ENCODE results near the gene HLA-A.

HLA-A gene

DNA sequence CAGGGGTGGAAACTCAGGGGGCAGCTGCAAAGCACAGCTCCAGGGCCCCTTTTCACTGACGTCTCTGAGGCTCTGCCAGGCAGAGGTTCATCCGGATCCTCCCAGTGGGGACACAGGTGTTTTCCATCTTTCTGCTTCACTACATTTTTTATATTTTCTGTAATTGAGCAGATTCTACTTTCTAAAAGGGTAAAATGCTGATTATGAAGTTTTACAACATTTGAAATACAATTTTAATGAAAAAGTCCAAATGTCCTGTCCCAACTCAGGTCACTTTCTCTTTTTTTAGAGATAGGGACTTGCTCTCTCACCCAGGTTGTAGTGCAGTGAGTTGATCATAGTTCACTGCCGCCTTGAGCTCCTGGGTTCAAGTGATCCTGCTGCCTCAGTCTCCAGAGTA lies 41.9 kb downstream of the HLA-A start:
- in situ Hi-C loops (cut with HindIII; ENCODE audit: low sequenced_read_pairs) = no loop called here

DNA sequence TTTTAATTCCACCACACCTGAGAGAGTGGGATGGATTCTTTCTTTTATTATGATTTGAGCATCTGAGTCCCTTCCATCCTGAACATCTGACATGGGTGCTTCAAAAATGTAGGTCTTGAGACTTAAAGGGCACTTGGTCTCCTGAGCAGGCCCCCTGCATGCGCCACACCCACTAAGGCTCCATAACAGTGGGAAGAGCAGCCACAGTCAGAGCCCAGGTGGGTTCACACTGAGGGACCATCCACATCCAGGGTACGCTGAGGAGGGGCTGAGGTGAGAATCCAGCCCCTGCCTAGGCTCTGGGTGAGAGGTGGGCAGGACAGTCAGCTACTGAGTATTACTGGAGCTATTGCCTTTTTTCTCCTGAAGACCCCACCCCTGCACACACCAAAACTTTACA lies 42.7 kb downstream of the HLA-A start:
- in situ Hi-C loops (cut with HindIII; ENCODE audit: low sequenced_read_pairs) = no loop called here

DNA sequence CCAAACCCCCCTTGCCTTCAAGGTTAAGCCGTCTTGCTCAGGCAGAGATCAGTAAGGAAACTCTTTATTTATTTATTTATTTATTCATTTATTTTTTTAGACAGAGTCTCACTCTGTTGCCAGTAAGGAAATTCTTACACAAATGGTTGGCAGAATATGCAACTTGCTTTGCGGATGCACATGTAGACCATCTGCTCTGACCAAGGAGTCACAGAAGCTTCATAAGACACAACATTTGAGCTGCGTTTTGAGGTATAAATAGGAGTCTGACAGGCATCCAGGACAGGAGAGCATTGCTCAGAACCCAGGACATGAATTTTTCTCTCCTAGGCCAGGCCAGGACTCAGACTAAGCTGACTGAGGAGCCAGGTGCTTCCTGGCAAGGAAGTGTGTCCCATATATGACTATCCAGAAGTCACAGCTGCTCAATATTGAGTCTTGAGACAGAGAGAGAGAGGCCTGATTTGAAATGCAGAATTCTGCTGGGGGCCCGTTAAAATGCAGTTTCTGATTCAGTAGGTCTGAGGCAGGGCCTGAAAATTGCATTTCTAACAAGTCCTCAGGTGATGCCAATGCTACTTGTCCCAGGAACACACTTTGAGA lies 43.9 kb downstream of the HLA-A start:
- in situ Hi-C loops (cut with HindIII; ENCODE audit: low sequenced_read_pairs) = no loop called here

DNA sequence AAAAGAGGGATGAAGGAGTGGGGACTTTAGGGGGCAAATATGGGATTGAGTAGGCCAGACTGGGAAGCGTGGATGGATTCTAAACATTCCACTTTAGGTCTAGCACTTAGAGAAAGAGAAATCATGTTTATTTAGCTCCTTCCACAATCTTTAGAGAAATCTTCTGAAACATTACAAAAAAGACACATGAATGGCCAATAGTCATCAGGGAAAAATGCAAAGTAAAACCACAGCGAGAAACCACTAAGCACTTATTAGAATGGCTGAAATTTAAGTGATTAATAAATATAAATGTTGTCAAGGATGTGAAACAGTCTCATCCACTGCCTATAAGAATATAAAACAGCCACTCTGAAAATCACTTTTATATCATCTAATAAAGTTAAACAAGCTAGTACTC lies 46.9 kb downstream of the HLA-A start:
- in situ Hi-C loops (cut with HindIII; ENCODE audit: low sequenced_read_pairs) = no loop called here

DNA sequence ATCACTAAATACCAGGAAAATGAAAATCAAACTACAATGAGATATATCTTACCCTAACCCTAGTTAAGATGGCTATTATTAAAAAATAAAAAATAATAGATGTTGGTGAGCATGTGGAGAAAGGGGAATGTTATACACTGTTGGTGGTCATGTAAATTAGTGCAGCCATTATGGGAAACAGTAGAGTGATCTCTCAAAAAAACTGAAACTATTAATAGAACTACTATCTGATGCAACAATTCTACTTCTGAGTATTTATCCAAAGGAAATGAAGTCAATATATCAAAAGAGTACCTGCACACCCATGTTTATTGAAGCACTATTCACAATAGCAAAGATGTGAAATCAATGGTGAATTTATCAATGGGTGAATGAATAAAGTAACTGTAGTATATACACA lies 48.6 kb downstream of the HLA-A start:
- in situ Hi-C loops (cut with HindIII; ENCODE audit: low sequenced_read_pairs) = no loop called here

DNA sequence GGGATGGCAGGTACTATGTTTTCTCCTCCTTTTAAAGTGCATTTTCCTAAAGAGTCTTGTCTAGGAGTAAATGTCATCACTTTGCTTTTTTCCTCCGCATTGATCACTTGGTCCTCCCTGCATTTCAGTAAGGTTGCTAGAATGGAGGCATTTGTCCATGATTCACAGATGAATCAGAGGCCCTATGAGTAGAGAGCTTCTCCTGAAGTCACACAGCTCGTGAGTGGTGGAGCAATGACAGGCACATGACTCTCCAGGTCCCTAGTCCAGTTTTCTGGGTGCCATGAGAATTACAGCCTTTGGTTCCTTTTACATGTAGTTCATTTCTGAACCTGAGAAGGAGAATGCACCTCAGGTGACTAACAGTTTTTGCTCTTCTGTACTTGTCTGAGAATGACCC lies 50.5 kb downstream of the HLA-A start:
- in situ Hi-C loops (cut with HindIII; ENCODE audit: low sequenced_read_pairs) = no loop called here

DNA sequence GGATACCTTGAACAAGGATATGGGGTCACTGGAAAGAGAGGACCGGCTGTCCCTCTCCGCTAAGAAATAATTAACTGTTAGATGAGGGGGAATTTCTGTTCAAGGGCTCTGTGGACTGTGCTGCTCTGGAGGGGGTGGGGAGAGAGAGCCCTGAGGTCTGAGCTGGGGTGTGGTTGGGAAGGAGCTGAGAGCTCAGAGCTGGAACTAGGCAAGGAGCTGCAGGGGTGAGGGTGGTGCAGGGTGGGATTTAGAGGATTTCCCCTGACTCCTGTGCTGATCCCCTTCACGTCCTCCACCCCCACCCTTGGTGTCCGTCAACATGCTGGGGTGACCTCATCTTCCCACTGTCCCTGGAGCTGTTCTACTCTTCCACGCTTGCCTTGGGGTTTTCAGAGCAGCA lies 52.5 kb downstream of the HLA-A start:
- in situ Hi-C loops (cut with HindIII; ENCODE audit: low sequenced_read_pairs) = no loop called here

DNA sequence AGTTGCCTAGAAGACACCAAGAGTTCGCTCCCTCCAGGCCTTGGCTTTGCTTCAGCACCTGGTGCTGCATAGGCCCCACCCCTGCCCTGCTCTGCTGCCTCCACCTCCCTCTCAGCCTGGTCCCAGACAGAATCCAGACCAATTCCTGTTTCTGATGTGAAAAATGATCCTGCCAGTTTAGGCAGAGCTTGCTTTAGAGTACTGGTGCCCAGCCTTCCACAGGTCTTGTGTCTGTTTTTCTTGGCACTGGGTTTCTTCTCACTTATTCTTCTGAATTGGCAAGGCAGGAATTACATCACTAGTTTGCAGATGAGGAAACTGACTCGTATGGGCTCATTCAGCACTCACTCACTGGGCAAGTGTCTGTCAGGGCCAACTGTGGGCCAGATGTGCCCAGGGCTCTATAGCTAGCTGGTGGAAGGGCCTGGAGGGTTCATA lies 53.0 kb downstream of the HLA-A start:
- in situ Hi-C loops (cut with HindIII; ENCODE audit: low sequenced_read_pairs) = no loop called here
